Stimulated activated CD8-positive, alpha-beta memory T cell treated with anti-CD3 and anti-CD28 coated beads, Interleukin-15, amount 100 ng/mL, for 48 hours (primary cell): ENCODE measurements around the gene MCTS1.
A peak's percentile ranks its signal among the peaks of the same experiment; 100 is the strongest.
"Not testable (repeated sequence)": the region's sequence is repeated elsewhere in the genome, so short reads cannot be mapped to it uniquely, and the experiment has no call there.

Experiments
- DNase-seq, 2 donors: peaks; one replicate each; pipeline ENCODE4 v3.0.0-alpha.2; 2020; ENCODE audit warnings: low read depth in 2 of 2

MCTS1 gene

GRCh38 chrX:120629667-120630537 lies 26.0 kb downstream of the MCTS1 start, which contains the start of gene C1GALT1C1:
C1GALT1C1 (minus strand) TSS chrX:120630054; CDS start chrX:120627166, 2,888 bp downstream.
- DNase-seq = peak; percentile 82 to 87

GRCh38 chrX:120638619-120639018 lies 34.7 kb downstream of the MCTS1 start:
- DNase-seq = no peak

GRCh38 chrX:120642871-120643270 lies 39.0 kb downstream of the MCTS1 start:
- DNase-seq = no peak

- DNase-seq = no peak
Measured at GRCh38 chrX:120647127-120647526, 43.2 kb downstream of the MCTS1 start.

- DNase-seq = not testable (repeated sequence)
Measured at GRCh38 chrX:120652256-120652655, 48.4 kb downstream of the MCTS1 start.

- no peak for DNase-seq
Measured at GRCh38 chrX:120653000-120653399, 49.1 kb downstream of the MCTS1 start.

- DNase-seq = no peak
Measured at GRCh38 chrX:120660637-120661036, 56.7 kb downstream of the MCTS1 start.
